CD4-positive, alpha-beta T cell treated with Interleukin-10 for 1 hour (primary cell): ENCODE data around the gene KRTCAP2.

Experiments used
- DNase-seq: peaks from one replicate; pipeline ENCODE4 v3.0.0-alpha.2; 2020

Gene KRTCAP2

DNA sequence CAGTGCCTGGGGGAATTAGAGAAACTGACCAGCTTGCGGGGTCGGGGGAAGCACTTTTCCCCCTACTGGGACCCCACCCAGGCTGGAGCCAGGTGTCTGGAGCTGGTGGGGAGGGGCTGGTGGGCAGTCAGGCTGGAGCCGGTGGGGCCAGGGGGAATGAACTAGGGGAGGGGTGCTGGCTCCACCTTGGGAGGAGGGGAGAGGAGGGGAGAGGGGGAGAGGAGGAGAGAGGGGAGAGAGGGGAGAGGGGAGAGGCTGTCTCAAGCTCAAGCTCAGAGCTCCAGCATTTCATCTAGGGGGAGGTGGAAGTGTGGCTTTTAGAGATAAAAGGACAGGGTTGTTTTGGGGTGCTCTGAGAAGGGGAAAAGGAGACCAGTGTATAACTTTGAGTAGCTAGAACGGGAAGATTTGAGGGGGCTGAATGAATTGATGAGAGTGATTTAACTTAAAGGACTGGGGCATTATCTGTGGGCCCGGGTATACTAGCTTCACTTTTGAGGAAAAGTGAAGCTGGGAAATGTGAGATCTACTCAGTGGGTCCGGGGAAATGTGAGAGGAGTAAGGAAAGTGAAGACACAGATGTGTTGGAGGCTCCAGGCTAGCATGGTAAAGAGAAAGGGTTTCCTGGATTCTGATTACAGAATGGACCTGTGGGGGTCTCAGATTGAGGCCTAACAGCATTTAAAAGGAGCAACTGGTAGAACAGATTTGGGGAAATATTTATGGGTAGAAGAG lies 42.7 kb downstream of the KRTCAP2 start:
- DNase-seq: no peak

DNA sequence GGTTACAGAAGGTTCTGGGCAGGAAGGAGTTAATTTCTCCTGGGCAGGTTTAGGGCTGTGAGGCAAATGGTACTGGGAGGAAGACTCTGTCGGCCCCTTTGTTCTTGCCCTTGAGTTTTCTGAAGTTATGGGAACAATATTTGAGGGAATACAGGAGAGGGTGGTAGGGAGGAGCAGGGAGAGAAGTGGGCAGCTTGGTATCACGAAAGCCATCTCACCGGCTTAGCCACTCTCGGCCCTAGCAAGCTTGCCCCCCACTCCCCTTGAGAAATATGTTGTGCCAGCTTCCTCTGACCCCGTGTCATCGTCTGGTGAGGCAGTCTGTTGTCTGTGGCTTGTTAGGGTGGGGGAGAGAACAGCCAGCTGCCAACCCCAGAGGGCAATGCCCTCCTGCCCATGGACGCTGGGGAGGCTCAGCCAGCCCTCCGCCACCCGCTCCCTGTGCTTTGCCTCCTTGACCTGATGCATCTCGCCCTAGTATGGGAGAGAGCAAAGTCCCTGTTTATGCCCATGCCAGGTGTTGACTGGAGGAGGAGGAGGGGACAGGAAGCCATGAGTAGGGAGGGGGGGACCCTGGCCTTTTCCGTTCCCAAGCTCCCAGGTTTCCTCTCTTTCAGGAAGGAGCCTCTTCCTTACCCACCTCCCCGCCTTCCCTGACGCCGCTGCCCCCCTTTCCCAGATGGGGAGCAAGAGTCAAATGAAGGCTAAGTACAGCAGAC lies 44.2 kb downstream of the KRTCAP2 start:
- no peak for DNase-seq

- no peak for DNase-seq
Measured at GRCh38 chr1:155127967-155128754, 44.9 kb downstream of the KRTCAP2 start.

DNA sequence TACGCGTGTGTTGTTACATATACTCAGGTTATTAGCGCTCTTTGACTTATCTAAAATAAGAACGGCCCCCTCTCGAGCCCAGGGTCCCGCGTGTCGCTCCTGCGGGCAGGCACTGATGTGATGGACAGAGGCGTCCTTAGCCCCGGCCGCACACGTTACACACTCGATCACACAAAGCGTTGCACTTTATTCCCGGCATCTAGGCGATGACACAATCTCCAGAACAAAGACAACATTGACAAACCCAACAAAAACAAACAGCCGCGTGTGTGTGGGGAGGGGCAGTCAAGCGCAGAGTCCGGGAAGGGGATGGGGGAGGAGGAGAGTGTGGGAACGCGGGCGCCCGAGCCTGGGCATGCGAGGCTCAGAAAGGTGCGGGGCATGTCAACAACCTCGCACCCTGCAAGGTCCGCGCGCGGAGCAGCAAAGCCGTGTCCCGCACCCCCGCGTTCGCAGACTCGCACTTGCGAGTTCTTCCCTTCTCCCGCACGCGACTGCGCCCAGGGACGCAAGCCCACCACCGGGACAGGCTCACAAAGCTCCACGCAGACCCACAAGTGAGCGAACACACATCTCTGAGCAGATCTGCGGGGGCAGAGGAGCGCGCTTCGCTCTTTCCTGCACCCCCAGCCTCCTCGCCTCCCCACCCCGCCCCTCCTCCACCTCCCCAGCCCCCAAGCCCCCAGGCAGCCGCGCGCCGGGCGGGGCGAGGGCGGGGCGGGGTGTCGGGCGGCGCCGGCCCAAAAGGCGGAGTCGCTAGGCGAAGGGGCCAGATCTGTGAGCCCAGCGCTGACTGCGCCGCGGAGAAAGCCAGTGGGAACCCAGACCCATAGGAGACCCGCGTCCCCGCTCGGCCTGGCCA lies 45.8 kb downstream of the KRTCAP2 start, which contains the start of gene EFNA1:
Gene EFNA1, plus strand, starts transcription at position 772 of the 862 bp plus-strand sequence. CDS start 102 bp downstream, outside the sequence.
- DNase-seq: peak; percentile 46

- peak; percentile 49 for DNase-seq
Measured at GRCh38 chr1:155126556-155127104, 46.5 kb downstream of the KRTCAP2 start.

- no peak for DNase-seq
Measured at GRCh38 chr1:155125946-155126555, 47.1 kb downstream of the KRTCAP2 start.

DNA sequence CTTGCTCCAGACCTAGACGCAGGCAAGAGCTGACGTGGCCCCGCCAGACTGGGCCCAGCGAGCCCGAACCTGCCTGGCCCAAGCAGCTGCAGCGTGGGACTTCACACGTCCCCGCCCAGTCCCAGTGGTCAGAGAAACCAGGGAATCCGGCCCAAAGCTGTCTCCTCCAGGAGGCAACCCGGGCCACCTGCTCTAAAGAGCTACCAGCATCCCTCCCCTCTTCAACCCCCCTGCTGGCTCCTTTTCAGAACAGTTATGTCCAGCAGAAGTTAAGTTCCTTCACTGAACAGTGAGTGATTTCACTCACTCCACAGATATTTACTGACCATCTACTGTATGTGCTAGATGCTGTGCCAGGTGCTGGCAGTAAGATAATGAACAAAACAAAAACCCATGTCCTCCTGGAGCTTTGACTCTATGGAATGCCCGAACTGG lies 47.6 kb downstream of the KRTCAP2 start:
- no peak for DNase-seq

DNA sequence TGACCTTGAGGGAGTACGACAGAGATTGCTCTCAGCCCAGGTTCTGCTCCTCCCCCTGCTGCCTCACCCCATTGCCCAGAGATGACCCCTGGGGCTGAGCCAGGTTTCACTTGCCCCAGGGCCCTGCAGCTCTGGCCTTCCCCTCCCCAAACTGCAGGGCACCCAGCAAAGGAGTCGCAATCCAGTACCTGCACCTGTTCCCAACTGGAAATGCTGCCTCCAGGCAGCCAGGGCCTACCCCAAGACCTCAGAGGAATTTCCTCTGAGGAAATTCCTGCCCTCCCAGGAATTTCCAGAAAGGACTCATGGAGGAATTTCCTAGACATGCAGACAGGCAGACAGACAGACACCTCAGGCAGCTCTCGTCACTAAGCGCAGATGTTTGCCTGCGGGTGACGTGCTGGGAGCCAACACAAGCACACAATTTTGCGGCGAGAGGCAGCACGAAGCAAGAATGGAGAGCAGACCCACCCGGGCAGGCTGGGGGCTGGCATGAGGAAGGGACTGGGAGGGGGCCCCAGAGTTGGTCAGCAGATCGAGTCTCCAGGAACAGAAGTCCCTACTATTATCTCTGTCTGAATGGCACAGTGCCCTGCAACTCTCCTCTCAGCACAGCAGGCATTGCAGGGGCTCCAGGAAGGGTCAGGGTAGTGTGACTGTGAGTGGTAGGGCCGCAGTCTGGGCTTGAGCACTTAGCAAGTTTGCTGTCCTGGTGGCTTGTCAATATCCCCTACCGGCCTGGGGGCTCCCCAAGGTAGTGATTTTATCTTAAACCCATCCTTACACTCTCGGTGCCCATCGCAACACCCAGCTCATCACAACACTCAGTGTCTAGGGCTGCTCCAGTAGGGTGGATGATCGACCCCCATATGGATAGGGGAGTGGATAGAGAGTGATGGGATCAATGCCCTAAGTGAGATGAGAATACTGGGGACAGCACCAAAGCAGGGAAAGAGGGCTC lies 48.3 kb downstream of the KRTCAP2 start:
- DNase-seq: no peak

DNA sequence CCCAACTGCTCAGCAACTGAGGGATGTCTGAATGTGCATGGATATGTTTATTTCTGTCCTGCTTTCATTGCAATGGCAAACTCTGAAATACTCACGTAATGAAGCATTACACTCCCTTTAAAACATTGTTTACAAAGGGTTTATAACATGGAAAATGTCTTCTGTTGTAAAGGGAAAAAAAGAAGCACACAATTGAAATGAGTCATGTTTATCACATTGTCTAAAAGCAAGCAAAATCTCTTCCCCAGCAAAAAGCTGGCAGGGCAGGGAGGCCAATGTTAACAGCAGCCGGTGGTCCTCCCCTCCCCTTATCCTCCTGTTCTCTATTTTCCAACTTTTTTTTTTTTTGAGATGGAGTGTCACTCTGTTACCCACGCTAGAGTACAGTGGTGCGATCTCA lies 49.3 kb downstream of the KRTCAP2 start:
- no peak for DNase-seq

- no peak for DNase-seq
Measured at GRCh38 chr1:155122308-155122707, 50.8 kb downstream of the KRTCAP2 start.

DNA sequence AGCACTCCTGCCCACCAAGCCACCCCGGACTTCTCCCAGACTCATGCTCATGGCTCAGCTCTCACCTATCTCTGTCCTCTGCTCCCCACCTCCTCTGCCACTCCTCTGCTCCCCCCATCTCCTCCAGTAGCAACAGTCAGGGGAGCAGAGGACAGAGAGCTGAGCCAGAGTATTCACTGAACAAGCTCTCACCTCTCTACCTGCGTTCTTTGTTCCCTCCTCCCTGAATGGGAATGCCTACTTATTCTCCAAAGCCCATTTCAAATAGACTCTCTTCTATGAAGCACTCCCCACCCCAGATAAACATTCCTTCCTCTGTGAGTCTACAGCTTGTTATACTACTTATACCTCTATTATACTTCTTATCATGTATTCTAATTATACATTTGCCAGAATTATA lies 51.9 kb downstream of the KRTCAP2 start:
- DNase-seq: no peak

DNA sequence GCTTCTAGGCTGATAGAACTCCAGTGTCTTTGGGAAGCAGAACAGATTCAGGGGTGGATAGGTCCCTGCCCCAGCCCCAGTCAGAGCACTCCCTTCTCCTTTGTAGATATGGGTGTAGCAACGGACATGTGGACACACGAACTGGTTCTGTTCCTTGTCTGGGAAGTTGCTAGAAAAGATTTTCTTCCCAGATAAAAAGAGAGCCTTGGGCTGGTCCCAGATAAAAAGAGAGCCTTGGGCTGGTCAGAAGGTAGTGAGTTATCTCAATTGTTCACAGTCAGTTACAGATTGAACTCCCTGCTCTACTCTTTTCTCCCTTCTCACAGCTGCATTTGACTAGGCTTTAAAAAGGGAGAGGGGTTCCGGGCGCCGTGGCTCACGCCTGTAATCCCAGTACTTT lies 52.9 kb downstream of the KRTCAP2 start:
- no peak for DNase-seq
